HL-60 (cell line): ENCODE measurements around the gene DPP6.

Experiments
- DNase-seq, 2 experiments: peaks; one replicate each; pipeline ENCODE4 v3.0.0-alpha.2; 2010 to 2020; ENCODE audit warnings: low read depth in 1 of 2, low spot score in 1 of 2
- H3K27ac ChIP-seq: fragments of 250-450 bp; sonication (Bioruptor Pico); replicated peaks from 2 replicates; pipeline ENCODE4 v1.5.1; 2020; ENCODE audit warnings: mild to moderate bottlenecking, moderate library complexity
- H3K27me3 ChIP-seq: fragments of 250-450 bp; sonication (Bioruptor Pico); 2 replicates; pipeline ENCODE4 v1.5.1; 2021; ENCODE audit warnings: mild to moderate bottlenecking, moderate library complexity; ENCODE audit not compliant: insufficient read depth, poor library complexity, severe bottlenecking
- H3K4me3 ChIP-seq: replicated peaks from 2 replicates; pipeline ENCODE4 v1.5.1; 2011; ENCODE audit warnings: mild to moderate bottlenecking, control low read depth, low read length; ENCODE audit not compliant: insufficient read depth
- CTCF ChIP-seq: IDR thresholded peaks from one replicate; pipeline ENCODE4 v1.5.1; 2011; ENCODE audit warnings: low read length, control low read depth, inconsistent platforms; ENCODE audit not compliant: insufficient read depth
- GABPA ChIP-seq: IDR thresholded peaks from 2 replicates; pipeline ENCODE4 v1.6.1; 2012; ENCODE audit warnings: low read depth
- POLR2AphosphoS5 ChIP-seq: IDR thresholded peaks from 2 replicates; pipeline ENCODE4 v1.6.1; 2012; ENCODE audit warnings: low read depth
- REST ChIP-seq: IDR thresholded peaks from 2 replicates; pipeline ENCODE4 v1.6.1; 2012; ENCODE audit warnings: low read depth; ENCODE audit not compliant: insufficient replicate concordance
- SPI1 ChIP-seq: IDR thresholded peaks from 2 replicates; pipeline ENCODE4 v1.6.1; 2012; ENCODE audit warnings: low read depth, mild to moderate bottlenecking, borderline replicate concordance

DPP6 gene

GRCh38 chr7:154852205-154852604 lies 800.0 kb downstream of the DPP6 start:
- DNase-seq, result no peak
- H3K4me3 ChIP-seq, result no peak overlapping the region
- H3K27me3 ChIP-seq, result no peaks in the 10 kb centered on the region
- no peak for TF ChIP-seq REST
- no peak for TF ChIP-seq CTCF
- no peak for TF ChIP-seq GABPA
- TF ChIP-seq POLR2AphosphoS5, result no peak
- no peak for TF ChIP-seq SPI1
- H3K27ac ChIP-seq, result no peak overlapping the region

GRCh38 chr7:154853063-154853726 lies 801.0 kb downstream of the DPP6 start:
- Histone ChIP-seq H3K27me3 (no peaks in the 10 kb centered on the region), H3K4me3 (no peak overlapping the region), H3K27ac (no peak overlapping the region)
- DNase-seq, result no peak
- TF ChIP-seq REST, result no peak
- TF ChIP-seq CTCF, result no peak
- no peak for TF ChIP-seq SPI1
- no peak for TF ChIP-seq GABPA
- no peak for TF ChIP-seq POLR2AphosphoS5

GRCh38 chr7:154853727-154854095 lies 801.5 kb downstream of the DPP6 start:
- Histone ChIP-seq H3K27me3 (no peaks in the 10 kb centered on the region), H3K4me3 (no peak overlapping the region), H3K27ac (no peak overlapping the region)
- no peak for TF ChIP-seq CTCF
- TF ChIP-seq POLR2AphosphoS5, result no peak
- no peak for TF ChIP-seq REST
- TF ChIP-seq SPI1, result no peak
- TF ChIP-seq GABPA, result no peak
- DNase-seq, result no peak
